ENCODE results near the gene KCTD21. TPM values are rescaled to one million over a fixed set of nuclear protein-coding genes. Genes with fewer than 3 reads are reported as not detected.
"Not testable (repeated sequence)": the region's sequence is repeated elsewhere in the genome, so short reads cannot be mapped to it uniquely, and the experiment has no call there.

KCTD21 gene
- total RNA-seq, 1 donor from 2014 or later, result 2.6 TPM

DNA sequence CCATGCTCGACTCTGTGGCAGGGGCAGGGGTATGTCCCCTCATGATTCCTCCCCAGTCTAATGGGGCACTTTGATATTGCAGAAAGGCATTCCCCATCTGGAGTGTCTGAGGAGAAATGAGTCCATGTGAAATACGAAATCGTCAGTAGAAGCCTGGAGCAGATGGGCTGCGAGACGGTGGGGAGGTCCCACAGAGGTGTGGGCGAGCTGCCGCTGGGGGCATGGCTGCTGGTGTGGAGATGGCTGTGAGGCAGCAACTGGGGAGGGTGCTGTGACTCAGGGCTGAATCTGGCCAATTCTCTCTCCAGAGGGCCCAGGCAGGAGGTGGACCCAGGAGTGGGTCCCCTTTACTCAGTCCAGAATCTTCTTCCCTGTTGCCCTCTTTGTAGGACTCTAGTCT, 11.2 kb downstream of the KCTD21 start:
- no peaks in the 10 kb centered on the region for H3K27me3 ChIP-seq (ENCODE audit: control insufficient read depth in 3 of 3, insufficient read depth in 3 of 3, low read length in 3 of 3)
- no peak overlapping the region for H3K4me3 ChIP-seq (ENCODE audit: low read length in 3 of 3)
- no peaks in the 10 kb centered on the region for H3K9me3 ChIP-seq (ENCODE audit: control insufficient read depth in 3 of 3, low read length in 3 of 3)
- no peak overlapping the region for H3K27ac ChIP-seq (ENCODE audit: low read depth, low read length)
- H3K4me1 ChIP-seq (ENCODE audit: control insufficient read depth in 3 of 3, insufficient read depth in 3 of 3, low read length in 3 of 3), result peaks cover 0 to 4% (median 0%) of the 10 kb centered on the region in 3 donors
- H3K9ac ChIP-seq (ENCODE audit: low read depth in 1 of 3, low read length in 3 of 3), result no peak overlapping the region
- H3K36me3 ChIP-seq (ENCODE audit: control insufficient read depth in 3 of 3, insufficient read depth in 3 of 3, low read length in 3 of 3), result peaks cover 11 to 23% (median 18%) of the 10 kb centered on the region in 3 donors

DNA sequence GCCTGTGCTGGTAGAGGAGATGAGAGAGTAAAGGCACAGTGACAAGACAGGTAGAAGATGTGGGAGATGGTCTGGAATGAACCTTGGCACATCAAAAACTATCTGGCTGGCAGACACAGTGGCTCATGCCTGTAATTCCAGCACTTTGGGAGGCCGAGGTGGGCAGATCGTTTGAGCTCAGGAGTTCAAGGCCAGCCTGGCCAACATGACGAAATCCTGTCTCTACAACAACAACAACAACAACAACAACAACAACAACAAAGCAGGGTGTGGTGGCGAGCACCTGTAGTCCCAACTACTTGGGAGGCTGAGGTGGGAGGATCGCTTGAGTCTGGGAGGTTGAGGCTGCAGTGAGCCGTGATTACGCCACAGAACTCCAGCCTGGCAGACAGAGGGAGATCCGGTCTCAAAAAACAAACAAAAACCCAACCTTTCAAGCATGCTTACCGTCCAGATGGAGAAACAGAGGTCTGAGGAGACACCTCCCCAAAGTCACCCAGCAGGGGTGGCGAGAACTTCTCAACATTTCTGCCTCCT, 11.8 kb downstream of the KCTD21 start:
- Histone ChIP-seq H3K9me3 (ENCODE audit: control insufficient read depth in 3 of 3, low read length in 3 of 3) (no peaks in the 10 kb centered on the region), H3K36me3 (ENCODE audit: control insufficient read depth in 3 of 3, insufficient read depth in 3 of 3, low read length in 3 of 3) (peaks cover 15 to 26% (median 19%) of the 10 kb centered on the region in 3 donors), H3K27me3 (ENCODE audit: control insufficient read depth in 3 of 3, insufficient read depth in 3 of 3, low read length in 3 of 3) (no peaks in the 10 kb centered on the region), H3K4me1 (ENCODE audit: control insufficient read depth in 3 of 3, insufficient read depth in 3 of 3, low read length in 3 of 3) (peaks cover 0 to 4% (median 0%) of the 10 kb centered on the region in 3 donors), H3K9ac (ENCODE audit: low read depth in 1 of 3, low read length in 3 of 3) (no peak overlapping the region), H3K4me3 (ENCODE audit: low read length in 3 of 3) (no peak overlapping the region), H3K27ac (ENCODE audit: low read depth, low read length) (no peak overlapping the region)

DNA sequence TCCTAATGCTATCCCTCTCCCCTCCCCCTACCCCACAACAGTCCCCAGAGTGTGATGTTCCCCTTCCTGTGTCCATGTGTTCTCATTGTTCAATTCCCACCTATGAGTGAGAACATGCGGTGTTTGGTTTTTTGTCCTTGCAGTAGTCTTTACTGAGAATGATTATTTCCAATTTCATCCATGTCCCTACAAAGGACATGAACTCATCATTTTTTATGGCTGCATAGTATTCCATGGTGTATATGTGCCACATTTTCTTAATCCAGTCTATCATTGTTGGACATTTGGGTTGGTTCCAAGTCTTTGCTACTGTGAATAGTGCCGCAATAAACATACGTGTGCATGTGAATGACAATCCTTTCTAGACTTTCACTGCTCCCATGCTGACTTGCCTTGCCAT, 12.6 kb downstream of the KCTD21 start:
- H3K36me3 ChIP-seq (ENCODE audit: control insufficient read depth in 3 of 3, insufficient read depth in 3 of 3, low read length in 3 of 3), result peaks cover 15 to 26% (median 21%) of the 10 kb centered on the region in 3 donors
- not testable (repeated sequence) for H3K9ac ChIP-seq (ENCODE audit: low read depth in 1 of 3, low read length in 3 of 3); H3K27ac ChIP-seq (ENCODE audit: low read depth, low read length); H3K9me3 ChIP-seq (ENCODE audit: control insufficient read depth in 3 of 3, low read length in 3 of 3); H3K4me3 ChIP-seq (ENCODE audit: low read length in 3 of 3); H3K27me3 ChIP-seq (ENCODE audit: control insufficient read depth in 3 of 3, insufficient read depth in 3 of 3, low read length in 3 of 3); H3K4me1 ChIP-seq (ENCODE audit: control insufficient read depth in 3 of 3, insufficient read depth in 3 of 3, low read length in 3 of 3)

DNA sequence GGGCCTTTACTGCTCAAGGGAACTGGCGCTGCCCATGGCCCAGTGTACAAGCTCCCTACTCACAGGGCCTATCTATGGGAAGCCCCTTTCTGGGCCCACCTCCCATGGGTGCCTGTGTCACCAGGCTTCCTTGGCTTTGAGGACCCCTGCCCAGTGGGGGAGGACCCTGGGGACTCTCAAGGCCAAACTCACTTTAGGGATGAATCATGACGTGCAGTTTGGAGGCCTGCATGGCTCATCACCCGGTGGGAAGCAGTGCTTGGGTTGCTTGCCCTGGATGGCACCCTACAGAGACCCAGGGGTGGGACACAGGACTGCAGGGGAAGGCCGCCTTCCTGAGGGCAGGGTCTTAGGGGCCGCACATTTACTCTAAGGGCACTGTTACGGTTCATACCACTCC, 16.5 kb downstream of the KCTD21 start:
- peaks cover 12 to 18% (median 14%) of the 10 kb centered on the region in 3 donors for H3K4me1 ChIP-seq (ENCODE audit: control insufficient read depth in 3 of 3, insufficient read depth in 3 of 3, low read length in 3 of 3)
- H3K9me3 ChIP-seq (ENCODE audit: control insufficient read depth in 3 of 3, low read length in 3 of 3), result no peaks in the 10 kb centered on the region
- no peaks in the 10 kb centered on the region for H3K27me3 ChIP-seq (ENCODE audit: control insufficient read depth in 3 of 3, insufficient read depth in 3 of 3, low read length in 3 of 3)
- no peak overlapping the region for H3K4me3 ChIP-seq (ENCODE audit: low read length in 3 of 3)
- no peak overlapping the region for H3K27ac ChIP-seq (ENCODE audit: low read depth, low read length)
- H3K9ac ChIP-seq (ENCODE audit: low read depth in 1 of 3, low read length in 3 of 3), result no peak overlapping the region
- H3K36me3 ChIP-seq (ENCODE audit: control insufficient read depth in 3 of 3, insufficient read depth in 3 of 3, low read length in 3 of 3), result peaks cover 15 to 26% (median 21%) of the 10 kb centered on the region in 3 donors

DNA sequence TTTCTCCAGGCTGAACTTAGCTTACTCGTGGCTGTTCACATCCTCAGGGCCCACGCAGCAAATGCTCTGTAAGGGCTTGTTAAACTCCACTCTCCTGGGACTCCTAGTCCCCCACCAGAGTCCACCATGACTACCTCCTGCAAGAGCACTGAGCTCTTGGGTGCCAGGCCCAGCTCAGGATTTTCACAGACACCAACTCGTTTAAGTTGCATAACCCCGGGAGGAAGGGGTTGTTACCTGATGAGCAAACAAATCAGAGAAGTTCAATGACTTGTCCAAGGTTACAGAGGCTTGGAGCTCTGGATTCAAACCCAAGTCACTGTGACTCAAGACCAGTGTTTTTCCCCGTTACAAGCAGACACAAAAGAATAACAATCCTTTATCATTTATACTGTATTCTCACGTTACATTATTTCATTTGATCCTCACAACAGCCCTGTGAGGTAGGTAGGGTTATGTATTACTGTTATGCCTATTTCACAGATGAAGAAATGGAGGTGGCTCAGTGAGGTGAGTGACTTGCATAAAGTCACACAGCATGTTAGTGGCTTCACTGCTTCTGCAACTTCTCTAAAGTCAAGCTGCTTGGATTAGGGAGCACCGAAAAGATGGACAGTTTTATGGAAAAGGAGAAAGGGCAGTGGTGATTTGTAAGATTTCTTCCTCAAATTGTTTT, 17.4 kb downstream of the KCTD21 start:
- Histone ChIP-seq H3K9ac (ENCODE audit: low read depth in 1 of 3, low read length in 3 of 3) (no peak overlapping the region), H3K4me3 (ENCODE audit: low read length in 3 of 3) (no peak overlapping the region), H3K27ac (ENCODE audit: low read depth, low read length) (no peak overlapping the region), H3K4me1 (ENCODE audit: control insufficient read depth in 3 of 3, insufficient read depth in 3 of 3, low read length in 3 of 3) (peaks cover 12 to 18% (median 14%) of the 10 kb centered on the region in 3 donors), H3K9me3 (ENCODE audit: control insufficient read depth in 3 of 3, low read length in 3 of 3) (no peaks in the 10 kb centered on the region), H3K27me3 (ENCODE audit: control insufficient read depth in 3 of 3, insufficient read depth in 3 of 3, low read length in 3 of 3) (no peaks in the 10 kb centered on the region), H3K36me3 (ENCODE audit: control insufficient read depth in 3 of 3, insufficient read depth in 3 of 3, low read length in 3 of 3) (peaks cover 15 to 21% (median 21%) of the 10 kb centered on the region in 3 donors)

DNA sequence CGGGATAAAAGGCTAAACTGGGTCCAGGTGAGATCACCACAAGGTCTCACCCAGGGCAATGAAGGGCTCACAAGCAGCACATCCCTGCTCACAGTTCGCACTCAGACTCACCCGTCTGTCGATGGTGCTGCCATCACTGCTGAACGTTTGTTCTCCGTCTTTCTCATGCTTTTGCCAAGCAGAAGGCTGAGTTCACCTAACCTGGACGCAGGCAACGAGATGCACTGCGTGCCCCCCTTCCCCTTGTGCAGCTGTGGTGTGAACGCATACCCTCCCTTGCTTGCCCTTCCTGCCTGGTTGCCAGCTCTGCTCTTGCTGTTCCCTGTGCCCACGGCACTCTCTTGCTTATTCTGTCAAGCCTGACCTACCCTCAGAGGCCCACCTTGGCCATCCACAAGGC, 18.0 kb downstream of the KCTD21 start:
- no peaks in the 10 kb centered on the region for H3K9me3 ChIP-seq (ENCODE audit: control insufficient read depth in 3 of 3, low read length in 3 of 3)
- H3K4me3 ChIP-seq (ENCODE audit: low read length in 3 of 3), result no peak overlapping the region
- H3K36me3 ChIP-seq (ENCODE audit: control insufficient read depth in 3 of 3, insufficient read depth in 3 of 3, low read length in 3 of 3), result peaks cover 15 to 21% (median 21%) of the 10 kb centered on the region in 3 donors
- no peak overlapping the region for H3K27ac ChIP-seq (ENCODE audit: low read depth, low read length)
- peaks cover 12 to 18% (median 14%) of the 10 kb centered on the region in 3 donors for H3K4me1 ChIP-seq (ENCODE audit: control insufficient read depth in 3 of 3, insufficient read depth in 3 of 3, low read length in 3 of 3)
- no peak overlapping the region for H3K9ac ChIP-seq (ENCODE audit: low read depth in 1 of 3, low read length in 3 of 3)
- no peaks in the 10 kb centered on the region for H3K27me3 ChIP-seq (ENCODE audit: control insufficient read depth in 3 of 3, insufficient read depth in 3 of 3, low read length in 3 of 3)

DNA sequence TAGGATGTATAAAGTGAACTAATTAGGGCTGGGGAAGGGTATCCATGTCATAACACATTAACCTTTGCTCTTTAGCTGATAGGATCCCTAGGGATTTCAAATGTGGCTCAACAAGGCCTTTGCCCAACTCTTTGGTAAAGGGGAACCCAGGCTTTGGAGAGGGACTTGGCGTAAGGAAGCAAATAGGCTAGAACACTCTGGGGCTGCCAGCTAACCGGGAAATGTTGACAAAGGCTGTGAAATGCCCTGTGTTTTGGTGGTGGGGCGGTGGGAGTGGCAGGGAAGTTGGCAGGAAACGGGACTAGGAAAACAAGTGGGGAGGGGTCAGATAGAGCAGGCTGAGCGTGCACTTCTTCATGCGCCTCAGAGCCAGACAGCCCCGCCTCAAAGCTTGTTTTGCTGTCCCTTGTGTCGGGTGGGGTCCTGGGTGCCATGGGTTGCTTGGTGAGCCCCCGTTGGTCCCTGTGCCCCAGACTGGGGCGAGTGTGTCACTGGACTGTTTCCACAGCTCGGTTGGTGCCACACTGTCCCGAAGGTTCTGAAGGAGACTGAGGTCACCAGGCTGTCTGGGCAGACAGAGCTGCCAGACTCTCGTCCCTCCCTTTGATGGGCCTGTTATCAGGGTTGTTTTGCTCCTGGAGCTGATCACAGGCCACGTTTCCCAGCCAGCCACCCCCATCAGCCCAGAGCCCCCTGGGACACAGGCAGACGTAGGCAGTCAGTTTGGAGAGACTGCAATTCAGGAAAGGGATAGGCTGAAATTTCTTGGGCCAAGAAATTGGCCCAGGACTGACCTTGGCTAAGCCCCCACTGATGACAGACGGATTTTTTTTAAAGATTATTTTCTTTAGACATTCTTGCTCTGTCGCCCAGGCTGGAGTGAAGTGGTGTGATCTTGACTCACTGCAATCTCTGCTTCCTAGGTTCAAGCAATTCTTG, 19.6 kb downstream of the KCTD21 start:
- H3K4me1 ChIP-seq (ENCODE audit: control insufficient read depth in 3 of 3, insufficient read depth in 3 of 3, low read length in 3 of 3), result peaks cover 16 to 18% (median 16%) of the 10 kb centered on the region in 3 donors
- H3K4me3 ChIP-seq (ENCODE audit: low read length in 3 of 3), result peak overlapping the region in 1 of 3 donors; percentile 30
- H3K9me3 ChIP-seq (ENCODE audit: control insufficient read depth in 3 of 3, low read length in 3 of 3), result no peaks in the 10 kb centered on the region

DNA sequence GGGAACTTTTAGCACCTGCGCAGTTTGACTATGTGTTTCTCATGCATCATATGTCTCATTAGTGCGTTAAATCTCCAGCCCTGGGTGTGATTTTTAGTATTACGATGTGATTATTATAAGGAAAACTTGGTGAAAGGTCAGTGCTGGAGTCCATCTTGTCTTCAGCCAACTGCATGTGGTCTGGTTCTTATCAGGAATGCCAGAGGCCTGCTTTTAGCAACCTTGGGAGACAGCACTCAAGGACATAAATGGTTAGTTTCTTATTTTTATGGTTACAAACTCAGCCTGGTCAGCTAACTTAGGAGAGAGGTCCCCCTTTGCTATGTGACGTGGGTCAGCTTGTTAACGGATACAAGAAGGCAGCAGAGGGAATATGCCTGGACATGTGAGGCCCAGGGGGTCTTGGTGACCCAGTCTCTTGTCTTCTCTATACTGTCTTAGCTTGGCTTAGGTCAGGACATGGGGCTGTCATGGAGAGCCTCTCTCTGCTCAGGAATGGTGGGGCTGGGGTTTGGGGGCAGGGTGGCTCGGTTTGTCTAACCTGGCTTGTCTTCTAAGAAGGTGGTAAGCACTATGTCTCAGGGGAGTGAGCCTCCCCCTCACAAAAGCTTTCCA, 21.5 kb downstream of the KCTD21 start:
- Histone ChIP-seq H3K4me1 (ENCODE audit: control insufficient read depth in 3 of 3, insufficient read depth in 3 of 3, low read length in 3 of 3) (peaks cover 16 to 19% (median 18%) of the 10 kb centered on the region in 3 donors), H3K27ac (ENCODE audit: low read depth, low read length) (no peak overlapping the region), H3K9me3 (ENCODE audit: control insufficient read depth in 3 of 3, low read length in 3 of 3) (no peaks in the 10 kb centered on the region), H3K27me3 (ENCODE audit: control insufficient read depth in 3 of 3, insufficient read depth in 3 of 3, low read length in 3 of 3) (no peaks in the 10 kb centered on the region), H3K9ac (ENCODE audit: low read depth in 1 of 3, low read length in 3 of 3) (no peak overlapping the region), H3K4me3 (ENCODE audit: low read length in 3 of 3) (no peak overlapping the region), H3K36me3 (ENCODE audit: control insufficient read depth in 3 of 3, insufficient read depth in 3 of 3, low read length in 3 of 3) (peaks cover under 1 to 2% (median 2%) of the 10 kb centered on the region in 3 donors)

More for the DNA sequence above, 19.6 kb downstream of the KCTD21 start:
- no peaks in the 10 kb centered on the region for H3K27me3 ChIP-seq (ENCODE audit: control insufficient read depth in 3 of 3, insufficient read depth in 3 of 3, low read length in 3 of 3)
- peak overlapping the region; percentile 79 for H3K27ac ChIP-seq (ENCODE audit: low read depth, low read length)
- H3K36me3 ChIP-seq (ENCODE audit: control insufficient read depth in 3 of 3, insufficient read depth in 3 of 3, low read length in 3 of 3), result peaks cover 9 to 17% (median 16%) of the 10 kb centered on the region in 3 donors
- H3K9ac ChIP-seq (ENCODE audit: low read depth in 1 of 3, low read length in 3 of 3), result peak overlapping the region in 2 of 3 donors; percentile 40 to 51

DNA sequence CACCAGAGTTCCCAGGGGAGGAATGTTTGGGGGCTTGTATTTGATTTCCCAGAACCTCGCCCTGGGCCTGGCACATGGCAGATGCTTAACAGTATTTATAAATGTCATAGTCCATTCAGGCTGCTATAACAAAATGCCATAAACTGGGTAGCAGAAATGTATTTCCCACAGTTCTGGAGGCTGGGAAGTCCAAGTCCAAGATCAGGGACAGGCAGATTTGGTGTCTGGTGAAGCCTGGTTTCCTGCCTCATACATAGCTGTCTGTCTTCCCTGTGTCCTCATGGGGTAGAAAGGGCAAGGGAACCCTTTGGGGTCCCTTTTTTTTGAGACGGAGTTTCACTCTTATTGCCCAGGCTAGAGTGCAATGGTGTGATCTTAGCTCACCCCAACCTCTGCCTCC, 24.0 kb downstream of the KCTD21 start:
- no peaks in the 10 kb centered on the region for H3K36me3 ChIP-seq (ENCODE audit: control insufficient read depth in 3 of 3, insufficient read depth in 3 of 3, low read length in 3 of 3)
- H3K27ac ChIP-seq (ENCODE audit: low read depth, low read length), result no peak overlapping the region
- H3K4me3 ChIP-seq (ENCODE audit: low read length in 3 of 3), result no peak overlapping the region
- no peak overlapping the region for H3K9ac ChIP-seq (ENCODE audit: low read depth in 1 of 3, low read length in 3 of 3)
- no peaks in the 10 kb centered on the region for H3K9me3 ChIP-seq (ENCODE audit: control insufficient read depth in 3 of 3, low read length in 3 of 3)
- H3K4me1 ChIP-seq (ENCODE audit: control insufficient read depth in 3 of 3, insufficient read depth in 3 of 3, low read length in 3 of 3), result peaks cover 10 to 14% (median 13%) of the 10 kb centered on the region in 3 donors
- H3K27me3 ChIP-seq (ENCODE audit: control insufficient read depth in 3 of 3, insufficient read depth in 3 of 3, low read length in 3 of 3), result no peaks in the 10 kb centered on the region

Data from skeletal muscle tissue (tissue), 4 donors.